Measurements from ENCODE around the gene RGS6. TPM values are rescaled to one million over a fixed set of nuclear protein-coding genes. Genes with fewer than 3 reads are reported as not detected.

The RGS6 gene
- total RNA-seq, 2 donors from 2014 or later = 3.2 TPM; not detected in 1

DNA sequence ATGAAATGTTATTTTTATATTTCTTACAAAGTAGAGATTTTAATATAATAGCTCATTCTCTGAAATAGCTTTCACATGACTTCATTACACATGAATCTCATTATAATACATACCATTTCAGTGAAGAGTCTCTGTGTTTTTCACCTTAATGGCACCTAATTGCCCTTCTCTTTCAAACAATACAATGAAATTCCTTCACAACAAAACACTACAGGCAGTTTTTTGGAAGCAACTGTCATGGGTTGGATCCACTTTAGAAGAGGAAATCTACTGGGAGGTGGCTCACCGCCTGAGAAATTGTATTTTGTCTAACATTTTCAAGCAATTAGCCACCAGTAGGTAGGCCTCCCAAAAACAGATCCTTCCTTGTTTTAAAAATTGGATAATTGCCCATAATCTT, 40.3 kb upstream of the RGS6 start:
- Histone ChIP-seq H3K4me3 (no peak overlapping the region), H3K9me3 (no peaks in the 10 kb centered on the region), H3K36me3 (no peaks in the 10 kb centered on the region), H3K27me3 (replicated peaks; ENCODE audit: insufficient read depth) (no peaks in the 10 kb centered on the region), H3K4me1 (replicated peaks) (no peaks in the 10 kb centered on the region), H3K27ac (no peak overlapping the region)
- intact Hi-C loops (cut with DNase I) = no loop called here
- no peak for DNase-seq (ENCODE audit: low spot score)
- WGBS = 79% methylated on average over 1 of the region's 1 CpG
- TF ChIP-seq POLR2A (IDR thresholded peaks at IDR 0.05) (no peak), POLR2AphosphoS5 (IDR thresholded peaks at IDR 0.05) (no peak)
- TF ChIP-seq, protein P1, sequence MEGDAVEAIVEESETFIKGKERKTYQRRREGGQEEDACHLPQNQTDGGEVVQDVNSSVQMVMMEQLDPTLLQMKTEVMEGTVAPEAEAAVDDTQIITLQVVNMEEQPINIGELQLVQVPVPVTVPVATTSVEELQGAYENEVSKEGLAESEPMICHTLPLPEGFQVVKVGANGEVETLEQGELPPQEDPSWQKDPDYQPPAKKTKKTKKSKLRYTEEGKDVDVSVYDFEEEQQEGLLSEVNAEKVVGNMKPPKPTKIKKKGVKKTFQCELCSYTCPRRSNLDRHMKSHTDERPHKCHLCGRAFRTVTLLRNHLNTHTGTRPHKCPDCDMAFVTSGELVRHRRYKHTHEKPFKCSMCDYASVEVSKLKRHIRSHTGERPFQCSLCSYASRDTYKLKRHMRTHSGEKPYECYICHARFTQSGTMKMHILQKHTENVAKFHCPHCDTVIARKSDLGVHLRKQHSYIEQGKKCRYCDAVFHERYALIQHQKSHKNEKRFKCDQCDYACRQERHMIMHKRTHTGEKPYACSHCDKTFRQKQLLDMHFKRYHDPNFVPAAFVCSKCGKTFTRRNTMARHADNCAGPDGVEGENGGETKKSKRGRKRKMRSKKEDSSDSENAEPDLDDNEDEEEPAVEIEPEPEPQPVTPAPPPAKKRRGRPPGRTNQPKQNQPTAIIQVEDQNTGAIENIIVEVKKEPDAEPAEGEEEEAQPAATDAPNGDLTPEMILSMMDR (IDR thresholded peaks at IDR 0.05) = no peak

DNA sequence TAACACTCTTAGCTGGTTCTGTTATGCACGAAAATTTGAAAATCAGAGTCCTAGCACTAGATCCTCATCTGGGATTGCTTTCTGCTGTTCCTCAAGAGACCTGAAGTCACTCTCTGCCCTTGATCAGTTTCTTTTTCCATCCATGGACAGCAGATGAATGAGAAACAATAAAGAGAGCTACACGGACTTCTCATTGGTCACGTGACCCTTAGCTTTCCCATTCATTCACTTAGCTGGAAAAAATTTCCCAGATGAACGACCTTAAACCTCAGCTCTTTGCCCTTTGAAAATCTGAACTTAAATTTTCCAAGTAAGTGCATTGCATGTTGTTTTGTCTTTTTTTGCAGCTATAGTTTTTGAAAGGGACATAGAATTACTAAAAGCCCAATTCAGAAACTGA, 27.2 kb upstream of the RGS6 start:
- WGBS = 65% methylated on average over 4 of the region's 4 CpGs
- no peak for TF ChIP-seq POLR2AphosphoS5 (IDR thresholded peaks at IDR 0.05)
- TF ChIP-seq, protein P1 (IDR thresholded peaks at IDR 0.05) = no peak
- no peak for TF ChIP-seq POLR2A (IDR thresholded peaks at IDR 0.05)
- intact Hi-C loops (cut with DNase I) = no loop called here
- H3K36me3 ChIP-seq = no peaks in the 10 kb centered on the region
- peaks cover 2% of the 10 kb centered on the region for H3K27me3 ChIP-seq (replicated peaks; ENCODE audit: insufficient read depth)
- no peaks in the 10 kb centered on the region for H3K4me1 ChIP-seq (replicated peaks)
- no peak for DNase-seq (ENCODE audit: low spot score)
- no peak overlapping the region for H3K27ac ChIP-seq
- H3K4me3 ChIP-seq = no peak overlapping the region
- H3K9me3 ChIP-seq = no peaks in the 10 kb centered on the region

DNA sequence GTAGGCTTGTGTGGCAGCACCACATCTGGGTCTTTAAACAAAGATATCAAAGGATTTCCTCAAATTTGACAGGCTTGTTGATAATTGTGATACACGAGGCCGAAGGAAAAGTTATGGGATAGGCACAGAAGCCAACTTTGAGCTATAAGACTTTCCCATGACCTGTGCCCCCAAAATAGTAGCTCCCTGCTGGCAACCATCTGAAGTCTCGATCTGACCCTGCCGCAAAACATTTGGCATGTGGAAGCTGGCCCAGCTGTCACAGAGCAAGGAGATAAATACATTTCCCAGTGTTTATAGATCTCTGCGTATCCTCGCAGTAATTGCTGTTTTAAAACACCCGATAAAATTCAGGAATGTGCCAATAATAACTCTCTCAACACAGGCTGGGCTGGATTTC, 26.4 kb upstream of the RGS6 start:
- no peaks in the 10 kb centered on the region for H3K36me3 ChIP-seq
- no peak overlapping the region for H3K4me3 ChIP-seq
- intact Hi-C loops (cut with DNase I) = no loop called here
- H3K9me3 ChIP-seq = no peaks in the 10 kb centered on the region
- H3K27me3 ChIP-seq (replicated peaks; ENCODE audit: insufficient read depth) = peaks cover 2% of the 10 kb centered on the region
- H3K4me1 ChIP-seq (replicated peaks) = no peaks in the 10 kb centered on the region
- TF ChIP-seq, protein P1 (IDR thresholded peaks at IDR 0.05) = no peak
- no peak for TF ChIP-seq POLR2AphosphoS5 (IDR thresholded peaks at IDR 0.05)
- no peak for TF ChIP-seq POLR2A (IDR thresholded peaks at IDR 0.05)
- H3K27ac ChIP-seq = no peak overlapping the region
- DNase-seq (ENCODE audit: low spot score) = no peak
- 16% methylated on average over 7 of the region's 7 CpGs for WGBS

DNA sequence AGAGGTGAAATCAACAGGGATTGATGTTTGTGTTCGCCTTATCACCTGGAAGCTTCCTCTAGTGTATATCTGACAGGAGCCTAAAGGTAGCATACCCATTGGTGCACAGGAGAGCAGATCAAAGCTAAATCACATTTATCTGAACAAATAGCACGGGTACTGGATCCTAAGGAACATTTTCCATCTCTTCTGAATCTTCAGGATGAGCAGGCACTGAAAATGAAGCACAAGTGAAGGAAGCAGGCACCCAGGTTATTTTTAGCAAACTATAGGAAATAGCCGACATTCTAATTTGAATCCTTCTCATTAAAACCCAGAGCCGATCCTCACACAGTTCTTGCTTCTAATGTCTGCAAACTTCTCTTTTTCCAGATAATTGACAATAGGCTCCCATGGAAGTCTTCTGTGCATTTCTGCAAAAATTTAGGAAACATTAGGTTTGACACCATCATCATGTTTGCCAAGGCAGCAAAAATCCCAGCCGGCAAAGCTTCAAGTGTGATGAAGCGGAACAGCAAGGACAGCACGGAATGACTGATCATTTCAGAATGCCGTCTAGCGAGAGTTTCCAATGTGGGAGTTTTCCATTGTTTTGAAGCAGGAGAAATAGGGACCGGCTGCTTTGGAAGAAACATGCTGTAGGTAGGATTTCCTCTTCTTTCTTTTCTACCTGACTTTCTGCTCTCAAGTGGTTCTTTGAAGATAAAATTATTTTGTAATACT, 24.3 kb upstream of the RGS6 start:
- 80% methylated on average over 10 of the region's 10 CpGs for WGBS
- Histone ChIP-seq H3K4me3 (no peak overlapping the region), H3K27me3 (replicated peaks; ENCODE audit: insufficient read depth) (peaks cover 2% of the 10 kb centered on the region), H3K9me3 (no peaks in the 10 kb centered on the region), H3K27ac (no peak overlapping the region), H3K4me1 (replicated peaks) (no peaks in the 10 kb centered on the region), H3K36me3 (no peaks in the 10 kb centered on the region)
- intact Hi-C loops (cut with DNase I) = no loop called here
- no peak for DNase-seq (ENCODE audit: low spot score)
- TF ChIP-seq, protein P1 (IDR thresholded peaks at IDR 0.05) = no peak
- TF ChIP-seq POLR2AphosphoS5 (IDR thresholded peaks at IDR 0.05) (no peak), POLR2A (IDR thresholded peaks at IDR 0.05) (no peak)

DNA sequence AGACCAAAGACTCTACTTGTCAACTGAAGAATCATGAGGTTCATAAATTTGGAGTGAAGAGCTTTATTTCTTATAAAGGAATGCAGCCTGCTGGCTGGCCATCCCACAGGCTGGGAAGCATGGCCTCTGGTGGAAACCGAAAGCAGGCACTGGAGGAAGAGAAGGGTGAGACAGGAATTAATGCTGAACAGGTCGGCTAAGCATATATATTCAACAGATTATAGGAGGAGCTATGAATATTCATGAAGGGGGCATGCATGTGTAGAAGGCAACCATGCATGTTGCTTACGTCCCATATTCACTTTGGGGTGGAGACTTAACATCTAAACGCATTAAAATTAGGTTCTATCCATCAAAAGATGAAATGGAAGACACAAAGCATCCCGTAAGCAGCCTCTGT, 20.6 kb upstream of the RGS6 start:
- no peak for DNase-seq (ENCODE audit: low spot score)
- WGBS = 87% methylated on average over 5 of the region's 5 CpGs
- H3K27ac ChIP-seq = no peak overlapping the region
- no peaks in the 10 kb centered on the region for H3K9me3 ChIP-seq
- H3K27me3 ChIP-seq (replicated peaks; ENCODE audit: insufficient read depth) = peaks cover 2% of the 10 kb centered on the region
- intact Hi-C loops (cut with DNase I) = no loop called here
- no peak overlapping the region for H3K4me3 ChIP-seq
- H3K36me3 ChIP-seq = no peaks in the 10 kb centered on the region
- no peaks in the 10 kb centered on the region for H3K4me1 ChIP-seq (replicated peaks)
- no peak for TF ChIP-seq POLR2A (IDR thresholded peaks at IDR 0.05)
